H1 (cell line): Measurements from ENCODE around the gene C2orf81. TPM values are rescaled to one million over a fixed set of nuclear protein-coding genes. Genes with fewer than 3 reads are reported as not detected.

Experiments
- CTCF ChIA-PET: fragments of 300-600 bp; sonication (Branson Sonifier 250); formaldehyde crosslinking; loops from one replicate; lab custom pipeline; 2021; ENCODE audit not compliant: partially characterized antibody; lab: Charles Lee
- POLR2A ChIA-PET: fragments of 300-600 bp; sonication (Branson Sonifier 250); formaldehyde crosslinking; loops from one replicate; lab custom pipeline; 2021; ENCODE audit warnings: inconsistent platforms; ENCODE audit not compliant: partially characterized antibody; lab: Charles Lee
- DNase-seq, 2 experiments: peaks; one replicate each; pipeline versions ENCODE4 v3.0.0 to v3.0.0-alpha.2; 2010 to 2022; ENCODE audit warnings: low spot score in 2 of 2, low read depth in 1 of 2, mixed read lengths in 1 of 2
- FAIRE-seq: peaks from 2 replicates; lab custom pipeline; 2011; peaks lifted over from hg19 to GRCh38; lab: Jason Lieb, UNC
- H2AFZ ChIP-seq: 2 replicates; pipeline ENCODE4 v1.8.1; 2012; ENCODE audit warnings: low read length, inconsistent platforms
- H2AK5ac ChIP-seq: 2 replicates; pipeline ENCODE4 v1.6.1; 2013; ENCODE audit warnings: low read depth, low read length
- H2BK120ac ChIP-seq: replicated peaks from 2 replicates; pipeline ENCODE3; 2013; ENCODE audit warnings: low read depth, low read length, inconsistent platforms
- H2BK12ac ChIP-seq: 2 replicates; pipeline ENCODE4 v1.6.1; 2013; ENCODE audit warnings: low read depth, low read length
- H2BK15ac ChIP-seq: 2 replicates; pipeline ENCODE4 v1.6.1; 2013; ENCODE audit warnings: low read length
- H2BK20ac ChIP-seq: 2 replicates; pipeline ENCODE4 v1.6.1; 2013; ENCODE audit warnings: low read length
- H2BK5ac ChIP-seq: 2 replicates; pipeline ENCODE4 v1.6.1; 2013; ENCODE audit warnings: low read depth, low read length
- H3K14ac ChIP-seq: 2 replicates; pipeline ENCODE4 v1.6.1; 2013; ENCODE audit warnings: inconsistent platforms; ENCODE audit not compliant: insufficient read length
- H3K18ac ChIP-seq: 2 replicates; pipeline ENCODE4 v1.6.1; 2013; ENCODE audit warnings: low read length; ENCODE audit errors: extremely low read depth
- H3K23ac ChIP-seq: 2 replicates; pipeline ENCODE4 v1.6.1; 2013; ENCODE audit warnings: inconsistent platforms; ENCODE audit not compliant: insufficient read length
- H3K23me2 ChIP-seq: 2 replicates; pipeline ENCODE4 v1.6.1; 2013; ENCODE audit warnings: low read depth, low read length
- H3K27ac ChIP-seq: 2 replicates; pipeline ENCODE4 v1.6.1; 2011; ENCODE audit warnings: low read depth, low read length, inconsistent platforms
- H3K27me3 ChIP-seq, 4 experiments: replicated peaks in 1 of 4; 1 replicate in 1 of 4; 2 replicates in 3 of 4; pipeline versions ENCODE4 v1.6.1 to v1.8.1; 2011 to 2013; ENCODE audit warnings: low read length in 3 of 4, mild to moderate bottlenecking in 3 of 4, inconsistent platforms in 2 of 4, mixed read lengths in 2 of 4, moderate library complexity in 1 of 4; ENCODE audit not compliant: control insufficient read depth in 3 of 4, insufficient read depth in 3 of 4; ENCODE audit errors: extremely low read depth in 1 of 4
- H3K36me3 ChIP-seq, 4 experiments: 2 replicates each; pipeline versions ENCODE4 v1.6.1 to v1.8.1; 2011 to 2013; ENCODE audit warnings: mild to moderate bottlenecking in 4 of 4, low read length in 3 of 4, moderate library complexity in 2 of 4, control low read depth in 1 of 4, inconsistent platforms in 1 of 4; ENCODE audit not compliant: insufficient read depth in 4 of 4, control insufficient read depth in 2 of 4
- H3K4ac ChIP-seq: replicated peaks from 2 replicates; pipeline ENCODE3; 2013; ENCODE audit warnings: low read length, low read depth, mixed read lengths, inconsistent platforms; ENCODE audit not compliant: insufficient read length
- H3K4me1 ChIP-seq, 4 experiments: replicated peaks in 1 of 4; 1 replicate in 1 of 4; 2 replicates in 3 of 4; pipeline versions ENCODE4 v1.6.1 to v1.8.1; 2011 to 2013; ENCODE audit warnings: low read length in 3 of 4, inconsistent platforms in 2 of 4, mixed read lengths in 1 of 4; ENCODE audit not compliant: insufficient read depth in 4 of 4, control insufficient read depth in 3 of 4
- H3K4me2 ChIP-seq, 2 experiments: 2 replicates each; pipeline versions ENCODE4 v1.6.1 to v1.8.1; 2011 to 2013; ENCODE audit warnings: low read depth in 2 of 2, low read length in 2 of 2, control low read depth in 1 of 2, inconsistent platforms in 1 of 2, mild to moderate bottlenecking in 1 of 2; ENCODE audit not compliant: insufficient read depth in 1 of 2
- H3K4me3 ChIP-seq, 4 experiments: fragments of 200-600, 300-600 bp in 1 of 4; sonication (generic), shearing (Covaris generic), sonication (Bioruptor Twin) in 1 of 4; 2 replicates each; pipeline versions ENCODE4 v1.5.1 to v1.8.1; 2011 to 2016; ENCODE audit warnings: low read length in 4 of 4, low read depth in 3 of 4, control low read depth in 2 of 4, inconsistent platforms in 2 of 4, mild to moderate bottlenecking in 2 of 4, mixed read lengths in 1 of 4, moderate library complexity in 1 of 4; ENCODE audit not compliant: insufficient read depth in 2 of 4; ENCODE audit errors: extremely low read depth in 1 of 4
- H3K56ac ChIP-seq: replicated peaks from 2 replicates; pipeline ENCODE3; 2013; ENCODE audit warnings: low read depth, mild to moderate bottlenecking, mixed read lengths, low read length, inconsistent platforms; ENCODE audit not compliant: insufficient read length
- H3K79me1 ChIP-seq: 2 replicates; pipeline ENCODE4 v1.6.1; 2013; ENCODE audit warnings: low read depth, low read length, control low read depth
- H3K79me2 ChIP-seq, 2 experiments: 2 replicates each; pipeline versions ENCODE4 v1.6.1 to v1.8.1; 2012 to 2013; ENCODE audit warnings: low read length in 2 of 2, mild to moderate bottlenecking in 2 of 2, inconsistent platforms in 1 of 2; ENCODE audit not compliant: insufficient read depth in 2 of 2, control insufficient read depth in 1 of 2
- H3K9ac ChIP-seq, 4 experiments: replicated peaks in 1 of 4; 1 replicate in 1 of 4; 2 replicates in 3 of 4; pipeline versions ENCODE4 v1.6.1 to v1.8.1; 2011 to 2013; ENCODE audit warnings: low read depth in 3 of 4, low read length in 3 of 4, control low read depth in 2 of 4, mild to moderate bottlenecking in 2 of 4, moderate library complexity in 2 of 4, inconsistent platforms in 1 of 4; ENCODE audit errors: extremely low read depth in 1 of 4
- H3K9me3 ChIP-seq, 2 experiments: 2 replicates each; pipeline versions ENCODE4 v1.6.1 to v1.8.1; 2012 to 2013; ENCODE audit warnings: mild to moderate bottlenecking in 2 of 2, moderate library complexity in 2 of 2, control low read depth in 1 of 2, inconsistent platforms in 1 of 2, low read depth in 1 of 2, low read length in 1 of 2, mixed read lengths in 1 of 2; ENCODE audit not compliant: insufficient read depth in 2 of 2
- H4K20me1 ChIP-seq, 2 experiments: replicated peaks in 1 of 2; 2 replicates each; pipeline versions ENCODE3 to v1.8.1; 2011 to 2013; ENCODE audit warnings: inconsistent platforms in 2 of 2, low read length in 2 of 2, mild to moderate bottlenecking in 1 of 2; ENCODE audit not compliant: insufficient read depth in 2 of 2, control insufficient read depth in 1 of 2
- H4K5ac ChIP-seq: 2 replicates; pipeline ENCODE4 v1.6.1; 2013; ENCODE audit warnings: low read length, low read depth, mixed read lengths, inconsistent platforms; ENCODE audit not compliant: insufficient read length
- H4K8ac ChIP-seq: 2 replicates; pipeline ENCODE4 v1.8.0; 2013; ENCODE audit warnings: mild to moderate bottlenecking, moderate library complexity, low read length, inconsistent platforms; ENCODE audit not compliant: insufficient read depth; ENCODE audit errors: extremely low read depth
- H4K91ac ChIP-seq: replicated peaks from 2 replicates; pipeline ENCODE3; 2013; ENCODE audit warnings: low read length, mixed read lengths, inconsistent platforms; ENCODE audit not compliant: insufficient read length
- KDM4A ChIP-seq: IDR thresholded peaks from one replicate; pipeline ENCODE4 v1.7.1; 2012; ENCODE audit warnings: low read depth, mild to moderate bottlenecking, moderate library complexity, low read length, inconsistent platforms; ENCODE audit not compliant: severe bottlenecking
- SUZ12 ChIP-seq: fragments of 200-600 bp; sonication (generic); IDR thresholded peaks from 2 replicates; pipeline ENCODE4 v1.6.1; 2012; ENCODE audit warnings: mild to moderate bottlenecking, inconsistent platforms, low read length, moderate library complexity, mixed read lengths
- WGBS, 2 experiments: shearing (Covaris generic) in 1 of 2; methylation state at CpG; one replicate each; pipeline versions ENCODE4 v1.1.6 to v1.1.7; 2013 to 2015; ENCODE audit warnings: low lambda C conversion rate in 2 of 2, mixed read lengths in 2 of 2, inconsistent platforms in 1 of 2, low coverage in 1 of 2, missing lambda C conversion rate in 1 of 2; ENCODE audit not compliant: insufficient replicate concordance in 2 of 2, insufficient coverage in 1 of 2, insufficient read length in 1 of 2; ENCODE audit errors: extremely low coverage in 1 of 2, missing lambda C conversion rate in 1 of 2; 5-methylcytosine and 5-hydroxymethylcytosine counted together
- polyA plus RNA-seq, 7 experiments: library from polyadenylated mRNA; depleted of rRNA in 3 of 7; stranded (reverse) in 5 of 7; unstranded in 2 of 7; fragments of >200 nt in 5 of 7; fragments of 200-250 nt in 2 of 7; gene quantifications; 1 replicate in 5 of 7; 2 replicates in 1 of 7; 4 replicates in 1 of 7; pipeline versions ENCODE4 v1.2.1 to v1.2.3, GENCODE V29; 2011 to 2013; ENCODE audit warnings: missing spikeins in 2 of 7, mixed read lengths in 2 of 7
- total RNA-seq: library from RNA; stranded (reverse); fragmentation: NEBNext Ultra II Directional; extraction: Animal tissue kit (Norgen Biotek cat#: 25700); gene quantifications from 2 replicates; pipeline ENCODE4 v1.2.1, GENCODE V29; 2021

Gene C2orf81
- total and polyA plus RNA-seq, 2 of the 8 experiments (the other 6 are each of a cell fraction or from before 2014, with no cell fraction given): 1.6 to 3.3 TPM

DNA sequence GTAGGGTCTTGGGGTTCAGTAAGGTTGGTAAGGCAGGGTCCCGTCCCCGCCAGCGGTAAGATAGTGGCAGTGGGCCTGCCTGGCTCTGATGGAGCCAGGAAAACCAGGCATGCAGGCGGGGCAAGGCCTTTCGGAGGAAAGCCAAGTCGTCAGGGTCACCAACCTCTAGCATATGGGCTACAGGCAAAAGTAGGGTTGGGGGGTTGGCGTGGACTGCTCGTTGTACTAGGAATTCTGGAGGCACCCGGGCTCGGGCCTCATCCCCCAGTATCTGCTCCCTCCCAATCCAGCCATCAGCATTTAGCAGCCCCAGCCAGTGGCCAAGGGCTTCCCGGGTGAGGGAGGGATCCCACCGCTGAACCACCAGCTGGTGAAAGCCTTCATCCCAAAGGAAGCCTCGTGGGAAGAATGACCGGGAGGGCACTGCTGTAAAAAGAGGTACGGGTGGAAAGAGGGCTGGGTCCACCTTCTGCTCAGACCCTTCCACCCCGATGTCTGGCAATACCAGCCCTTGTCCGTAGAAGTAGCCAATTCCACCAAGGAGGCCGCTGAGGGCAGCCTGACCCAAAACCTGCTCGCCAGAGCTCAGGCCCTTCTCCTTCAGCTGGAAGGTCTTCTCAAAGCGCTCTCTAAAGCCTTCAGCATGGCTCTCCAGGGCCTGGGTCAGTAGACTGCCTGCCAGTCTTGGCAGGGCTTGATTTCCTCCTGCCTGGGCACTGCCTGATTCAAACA lies 40.8 kb upstream of the C2orf81 start:
- 93% methylated on average over 19 of the region's 20 CpGs; no CpG with 5 or more reads in 1 of the 2 experiments for WGBS, 2 experiments
- DNase-seq (no peak), FAIRE-seq (no peak)
- Histone ChIP-seq H2AFZ (no peak overlapping the region), H4K5ac (no peak overlapping the region), H2BK120ac (no peak overlapping the region), H3K9me3 (no peaks in the 10 kb centered on the region), H3K4me3 (no peak overlapping the region), H3K23ac (no peak overlapping the region), H3K9ac (no peak overlapping the region), H3K27ac (no peak overlapping the region), H3K4ac (no peak overlapping the region), H2BK5ac (no peak overlapping the region), H2BK15ac (no peak overlapping the region), H3K4me2 (no peak overlapping the region), H3K4me1 (peaks cover 0 to 2% (median 0%) of the 10 kb centered on the region in 4 experiments; a peak in 2 of 7 replicates), H3K18ac (no peak overlapping the region), H3K79me2 (peaks cover 0 to 10% of the 10 kb centered on the region in 2 experiments; a peak in 1 of 4 replicates), H3K56ac (no peak overlapping the region), H2BK12ac (no peak overlapping the region), H3K27me3 (no peaks in the 10 kb centered on the region), H4K8ac (no peak overlapping the region; the same call in 1 of the 2 replicates), H3K23me2 (peaks cover 17% of the 10 kb centered on the region), H2BK20ac (no peak overlapping the region), H4K20me1 (no peaks in the 10 kb centered on the region), H2AK5ac (no peak overlapping the region), H4K91ac (no peak overlapping the region), H3K36me3 (peaks cover 0 to 12% (median 2%) of the 10 kb centered on the region in 4 experiments; a peak in 4 of 8 replicates), H3K79me1 (no peaks in the 10 kb centered on the region; the same call in none of the 2 replicates), H3K14ac (no peak overlapping the region)
- ChIA-PET CTCF (interaction anchor here (0.6 to 10.5 kb wide), 17 partner anchors 9 to 337 kb away, joined by 3 to 86 read pairs (median 3); partner anchors contain the start of genes CCDC142, M1AP, MRPL53 and TTC31), POLR2A (interaction anchor here (0.7 to 10.5 kb wide), 8 partner anchors 8 to 36 kb away, joined by 3 to 89 read pairs (median 4); partner anchors contain the start of genes CCDC142, INO80B, MRPL53 and RTKN)
- TF ChIP-seq KDM4A (no peak), SUZ12 (no peak)
